ENCODE measurements around the gene SUGCT. TPM values are rescaled to one million over a fixed set of nuclear protein-coding genes. Genes with fewer than 3 reads are reported as not detected.
A peak's percentile ranks its signal among the peaks of the same experiment; 100 is the strongest.

The SUGCT gene
- total RNA-seq, 1 experiment from 2014 or later, result 4.6 TPM

DNA sequence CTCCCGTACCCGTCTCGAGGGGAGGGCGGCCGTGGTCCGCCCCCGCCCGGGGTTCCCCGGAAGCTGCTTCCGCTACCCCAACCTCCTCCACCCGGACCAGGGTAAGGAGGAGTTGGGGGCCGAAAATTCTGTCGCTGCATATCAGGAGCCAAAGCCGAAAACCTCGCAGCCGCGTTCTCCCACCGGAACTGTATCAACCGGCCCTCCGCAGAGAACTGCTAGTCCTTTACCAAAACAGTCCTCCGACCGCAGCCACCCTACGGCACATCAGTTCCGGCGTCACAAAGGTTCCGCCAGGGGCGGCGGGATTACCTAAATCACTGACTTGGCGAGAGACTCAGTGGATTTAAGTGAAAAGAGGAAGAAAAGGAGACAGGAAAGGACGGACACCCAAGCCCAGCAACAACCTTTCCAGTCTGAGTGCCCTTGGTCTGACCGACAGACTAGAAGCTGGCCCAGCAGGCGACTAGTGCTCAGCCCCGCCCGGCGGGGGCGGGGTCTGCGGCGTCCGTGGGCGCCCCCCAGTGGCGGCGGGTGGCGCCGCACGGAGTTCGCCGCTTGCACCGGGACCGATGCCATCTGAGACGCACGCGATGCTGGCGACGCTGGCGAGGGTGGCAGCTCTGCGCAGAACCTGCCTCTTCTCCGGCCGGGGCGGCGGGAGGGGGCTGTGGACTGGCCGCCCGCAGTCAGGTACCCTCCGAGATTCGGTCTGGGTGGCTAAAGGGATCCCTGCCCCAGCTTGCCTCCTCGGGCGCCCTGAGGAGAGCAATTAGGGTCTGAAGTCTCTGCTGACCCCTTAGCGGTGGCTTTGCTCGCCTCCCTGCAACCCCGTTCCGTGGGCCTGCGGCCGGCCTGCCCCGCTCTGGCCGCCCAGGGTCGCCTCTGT lies at the start of gene SUGCT, which contains the start of gene MPLKIP (continued):
- TF ChIP-seq, protein P1, sequence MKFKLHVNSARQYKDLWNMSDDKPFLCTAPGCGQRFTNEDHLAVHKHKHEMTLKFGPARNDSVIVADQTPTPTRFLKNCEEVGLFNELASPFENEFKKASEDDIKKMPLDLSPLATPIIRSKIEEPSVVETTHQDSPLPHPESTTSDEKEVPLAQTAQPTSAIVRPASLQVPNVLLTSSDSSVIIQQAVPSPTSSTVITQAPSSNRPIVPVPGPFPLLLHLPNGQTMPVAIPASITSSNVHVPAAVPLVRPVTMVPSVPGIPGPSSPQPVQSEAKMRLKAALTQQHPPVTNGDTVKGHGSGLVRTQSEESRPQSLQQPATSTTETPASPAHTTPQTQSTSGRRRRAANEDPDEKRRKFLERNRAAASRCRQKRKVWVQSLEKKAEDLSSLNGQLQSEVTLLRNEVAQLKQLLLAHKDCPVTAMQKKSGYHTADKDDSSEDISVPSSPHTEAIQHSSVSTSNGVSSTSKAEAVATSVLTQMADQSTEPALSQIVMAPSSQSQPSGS (CRISPR knock-in tag; IDR thresholded peaks at IDR 0.05; ENCODE audit: borderline replicate concordance, low read depth), result peak; percentile 65; the same call in 1 of the 2 replicates
- TF ChIP-seq NR1H2 (CRISPR knock-in tag; IDR thresholded peaks at IDR 0.05) (no peak), RELA (CRISPR knock-in tag; IDR thresholded peaks at IDR 0.05; ENCODE audit: borderline replicate concordance) (peak; percentile 79; the same call in 1 of the 2 replicates), CREB1 (CRISPR knock-in tag; IDR thresholded peaks at IDR 0.05) (no peak), MAX (CRISPR knock-in tag; IDR thresholded peaks at IDR 0.05) (peak; percentile 86; the same call in 1 of the 2 replicates), ATF3 (CRISPR knock-in tag; conservative IDR thresholded peaks at IDR 0.05) (no peak), CREM (CRISPR knock-in tag; IDR thresholded peaks at IDR 0.05) (peak; percentile 56; the same call in 1 of the 2 replicates), ZNF317 (CRISPR knock-in tag; IDR thresholded peaks at IDR 0.05; ENCODE audit: borderline replicate concordance, low read depth) (no peak), NFATC4 (CRISPR knock-in tag; IDR thresholded peaks at IDR 0.05) (no peak), ZNF671 (CRISPR knock-in tag; IDR thresholded peaks at IDR 0.05) (no peak), JAZF1 (CRISPR knock-in tag; IDR thresholded peaks at IDR 0.05) (no peak), SP1 (CRISPR knock-in tag; conservative IDR thresholded peaks at IDR 0.05) (peak; percentile 92), RORB (CRISPR knock-in tag; IDR thresholded peaks at IDR 0.05) (no peak), FOXP1 (CRISPR knock-in tag; IDR thresholded peaks at IDR 0.05; ENCODE audit: borderline replicate concordance) (peak; percentile 79; the same call in 1 of the 2 replicates), SMAD4 (CRISPR knock-in tag; IDR thresholded peaks at IDR 0.05) (peak; percentile 36; the same call in 1 of the 2 replicates), FOXK1 (CRISPR knock-in tag; IDR thresholded peaks at IDR 0.05) (peak; percentile 30; the same call in 1 of the 2 replicates), EMX1 (CRISPR knock-in tag; IDR thresholded peaks at IDR 0.05) (no peak), TEAD4 (CRISPR knock-in tag; IDR thresholded peaks at IDR 0.05) (no peak), IRF2 (CRISPR knock-in tag; IDR thresholded peaks at IDR 0.05; ENCODE audit: borderline replicate concordance, low read depth) (no peak), NR3C1 (CRISPR knock-in tag; conservative IDR thresholded peaks at IDR 0.05; ENCODE audit: low read depth) (no peak; the same call in 1 of the 2 replicates), TCF7 (CRISPR knock-in tag; IDR thresholded peaks at IDR 0.05; ENCODE audit: low read depth) (no peak)
- TF ChIP-seq, protein P2, sequence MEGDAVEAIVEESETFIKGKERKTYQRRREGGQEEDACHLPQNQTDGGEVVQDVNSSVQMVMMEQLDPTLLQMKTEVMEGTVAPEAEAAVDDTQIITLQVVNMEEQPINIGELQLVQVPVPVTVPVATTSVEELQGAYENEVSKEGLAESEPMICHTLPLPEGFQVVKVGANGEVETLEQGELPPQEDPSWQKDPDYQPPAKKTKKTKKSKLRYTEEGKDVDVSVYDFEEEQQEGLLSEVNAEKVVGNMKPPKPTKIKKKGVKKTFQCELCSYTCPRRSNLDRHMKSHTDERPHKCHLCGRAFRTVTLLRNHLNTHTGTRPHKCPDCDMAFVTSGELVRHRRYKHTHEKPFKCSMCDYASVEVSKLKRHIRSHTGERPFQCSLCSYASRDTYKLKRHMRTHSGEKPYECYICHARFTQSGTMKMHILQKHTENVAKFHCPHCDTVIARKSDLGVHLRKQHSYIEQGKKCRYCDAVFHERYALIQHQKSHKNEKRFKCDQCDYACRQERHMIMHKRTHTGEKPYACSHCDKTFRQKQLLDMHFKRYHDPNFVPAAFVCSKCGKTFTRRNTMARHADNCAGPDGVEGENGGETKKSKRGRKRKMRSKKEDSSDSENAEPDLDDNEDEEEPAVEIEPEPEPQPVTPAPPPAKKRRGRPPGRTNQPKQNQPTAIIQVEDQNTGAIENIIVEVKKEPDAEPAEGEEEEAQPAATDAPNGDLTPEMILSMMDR (IDR thresholded peaks at IDR 0.05), result peak; percentile 89
- TF ChIP-seq, protein P3, sequence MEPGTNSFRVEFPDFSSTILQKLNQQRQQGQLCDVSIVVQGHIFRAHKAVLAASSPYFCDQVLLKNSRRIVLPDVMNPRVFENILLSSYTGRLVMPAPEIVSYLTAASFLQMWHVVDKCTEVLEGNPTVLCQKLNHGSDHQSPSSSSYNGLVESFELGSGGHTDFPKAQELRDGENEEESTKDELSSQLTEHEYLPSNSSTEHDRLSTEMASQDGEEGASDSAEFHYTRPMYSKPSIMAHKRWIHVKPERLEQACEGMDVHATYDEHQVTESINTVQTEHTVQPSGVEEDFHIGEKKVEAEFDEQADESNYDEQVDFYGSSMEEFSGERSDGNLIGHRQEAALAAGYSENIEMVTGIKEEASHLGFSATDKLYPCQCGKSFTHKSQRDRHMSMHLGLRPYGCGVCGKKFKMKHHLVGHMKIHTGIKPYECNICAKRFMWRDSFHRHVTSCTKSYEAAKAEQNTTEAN (CRISPR knock-in tag; IDR thresholded peaks at IDR 0.05), result peak; percentile 78; the same call in 1 of the 2 replicates
- TF ChIP-seq, protein P4, sequence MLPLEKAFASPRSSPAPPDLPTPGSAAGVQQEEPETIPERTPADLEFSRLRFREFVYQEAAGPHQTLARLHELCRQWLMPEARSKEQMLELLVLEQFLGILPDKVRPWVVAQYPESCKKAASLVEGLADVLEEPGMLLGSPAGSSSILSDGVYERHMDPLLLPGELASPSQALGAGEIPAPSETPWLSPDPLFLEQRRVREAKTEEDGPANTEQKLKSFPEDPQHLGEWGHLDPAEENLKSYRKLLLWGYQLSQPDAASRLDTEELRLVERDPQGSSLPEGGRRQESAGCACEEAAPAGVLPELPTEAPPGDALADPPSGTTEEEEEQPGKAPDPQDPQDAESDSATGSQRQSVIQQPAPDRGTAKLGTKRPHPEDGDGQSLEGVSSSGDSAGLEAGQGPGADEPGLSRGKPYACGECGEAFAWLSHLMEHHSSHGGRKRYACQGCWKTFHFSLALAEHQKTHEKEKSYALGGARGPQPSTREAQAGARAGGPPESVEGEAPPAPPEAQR (CRISPR knock-in tag; IDR thresholded peaks at IDR 0.05), result no peak
- TF ChIP-seq, protein P5, sequence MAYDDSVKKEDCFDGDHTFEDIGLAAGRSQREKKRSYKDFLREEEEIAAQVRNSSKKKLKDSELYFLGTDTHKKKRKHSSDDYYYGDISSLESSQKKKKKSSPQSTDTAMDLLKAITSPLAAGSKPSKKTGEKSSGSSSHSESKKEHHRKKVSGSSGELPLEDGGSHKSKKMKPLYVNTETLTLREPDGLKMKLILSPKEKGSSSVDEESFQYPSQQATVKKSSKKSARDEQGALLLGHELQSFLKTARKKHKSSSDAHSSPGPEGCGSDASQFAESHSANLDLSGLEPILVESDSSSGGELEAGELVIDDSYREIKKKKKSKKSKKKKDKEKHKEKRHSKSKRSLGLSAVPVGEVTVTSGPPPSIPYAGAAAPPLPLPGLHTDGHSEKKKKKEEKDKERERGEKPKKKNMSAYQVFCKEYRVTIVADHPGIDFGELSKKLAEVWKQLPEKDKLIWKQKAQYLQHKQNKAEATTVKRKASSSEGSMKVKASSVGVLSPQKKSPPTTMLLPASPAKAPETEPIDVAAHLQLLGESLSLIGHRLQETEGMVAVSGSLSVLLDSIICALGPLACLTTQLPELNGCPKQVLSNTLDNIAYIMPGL (CRISPR knock-in tag; IDR thresholded peaks at IDR 0.05), result peak; percentile 88; the same call in 1 of the 2 replicates
- TF ChIP-seq, protein P6, sequence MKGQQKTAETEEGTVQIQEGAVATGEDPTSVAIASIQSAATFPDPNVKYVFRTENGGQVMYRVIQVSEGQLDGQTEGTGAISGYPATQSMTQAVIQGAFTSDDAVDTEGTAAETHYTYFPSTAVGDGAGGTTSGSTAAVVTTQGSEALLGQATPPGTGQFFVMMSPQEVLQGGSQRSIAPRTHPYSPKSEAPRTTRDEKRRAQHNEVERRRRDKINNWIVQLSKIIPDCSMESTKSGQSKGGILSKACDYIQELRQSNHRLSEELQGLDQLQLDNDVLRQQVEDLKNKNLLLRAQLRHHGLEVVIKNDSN (CRISPR knock-in tag; IDR thresholded peaks at IDR 0.05), result 0 out of 2 replicates have a peak, but pooled peaks have one; percentile 41
- TF ChIP-seq, protein P7, sequence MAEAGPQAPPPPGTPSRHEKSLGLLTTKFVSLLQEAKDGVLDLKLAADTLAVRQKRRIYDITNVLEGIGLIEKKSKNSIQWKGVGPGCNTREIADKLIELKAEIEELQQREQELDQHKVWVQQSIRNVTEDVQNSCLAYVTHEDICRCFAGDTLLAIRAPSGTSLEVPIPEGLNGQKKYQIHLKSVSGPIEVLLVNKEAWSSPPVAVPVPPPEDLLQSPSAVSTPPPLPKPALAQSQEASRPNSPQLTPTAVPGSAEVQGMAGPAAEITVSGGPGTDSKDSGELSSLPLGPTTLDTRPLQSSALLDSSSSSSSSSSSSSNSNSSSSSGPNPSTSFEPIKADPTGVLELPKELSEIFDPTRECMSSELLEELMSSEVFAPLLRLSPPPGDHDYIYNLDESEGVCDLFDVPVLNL (CRISPR knock-in tag; IDR thresholded peaks at IDR 0.05; ENCODE audit: borderline replicate concordance, low read depth), result no peak
